OCI-LY1 (cell line): ENCODE measurements around the gene LRP8.
"Not testable (repeated sequence)": the region's sequence is repeated elsewhere in the genome, so short reads cannot be mapped to it uniquely, and the experiment has no call there.

ENCODE experiments used
- H2AFZ ChIP-seq: fragments of 200-600 bp; sonication (generic), shearing (Covaris generic); 2 replicates; pipeline ENCODE4 v1.6.0; 2014; ENCODE audit warnings: antibody characterized with exemption, mild to moderate bottlenecking, low read length
- H3F3A ChIP-seq: fragments of 200-600 bp; sonication (generic), shearing (Covaris generic); 2 replicates; pipeline ENCODE4 v1.6.0; 2014; ENCODE audit warnings: mild to moderate bottlenecking, antibody characterized with exemption, low read length, moderate library complexity; ENCODE audit not compliant: insufficient read depth
- H3K27ac ChIP-seq: fragments of 200-600 bp; sonication (generic); 2 replicates; pipeline ENCODE4 v1.5.1; 2014; ENCODE audit warnings: low read length, mixed run types, mild to moderate bottlenecking, low read depth; ENCODE audit not compliant: poor library complexity, severe bottlenecking
- H3K27me3 ChIP-seq: fragments of 200-600 bp; sonication (generic); 2 replicates; pipeline ENCODE4 v1.6.0; 2014; ENCODE audit warnings: antibody characterized with exemption, mild to moderate bottlenecking, low read length, moderate library complexity; ENCODE audit not compliant: insufficient read depth
- H3K36me3 ChIP-seq: fragments of 200-600 bp; sonication (generic); 2 replicates; pipeline ENCODE4 v1.6.1; 2014; ENCODE audit warnings: mild to moderate bottlenecking, antibody characterized with exemption, low read length, moderate library complexity, mixed read lengths; ENCODE audit not compliant: insufficient read depth
- H3K4me1 ChIP-seq: fragments of 200-600 bp; sonication (generic); 2 replicates; pipeline ENCODE4 v1.5.1; 2014; ENCODE audit warnings: mild to moderate bottlenecking, low read length, moderate library complexity; ENCODE audit not compliant: insufficient read depth, severe bottlenecking
- H3K4me2 ChIP-seq: fragments of 200-600 bp; sonication (generic), shearing (Covaris generic); 2 replicates; pipeline ENCODE4 v1.6.1; 2014; ENCODE audit warnings: low read length
- H3K4me3 ChIP-seq: fragments of 200-600 bp; sonication (generic); 2 replicates; pipeline ENCODE4 v1.5.1; 2014; ENCODE audit warnings: low read length, low read depth, mild to moderate bottlenecking, mixed read lengths; ENCODE audit not compliant: poor library complexity, severe bottlenecking
- H3K79me2 ChIP-seq: fragments of 200-600 bp; shearing (Covaris generic); 2 replicates; pipeline ENCODE4 v1.6.1; 2016; ENCODE audit warnings: mixed run types, low read length, mixed read lengths; ENCODE audit not compliant: insufficient read depth
- H3K9ac ChIP-seq: fragments of 200-600 bp; sonication (generic), shearing (Covaris generic); 2 replicates; pipeline ENCODE4 v1.6.1; 2014; ENCODE audit warnings: mild to moderate bottlenecking, low read length, mixed read lengths
- H3K9me2 ChIP-seq: fragments of 200-600 bp; sonication (generic), shearing (Covaris generic); 2 replicates; pipeline ENCODE4 v1.6.1; 2014; ENCODE audit warnings: low read depth, mild to moderate bottlenecking, low read length, mixed read lengths
- H3K9me3 ChIP-seq: fragments of 200-600 bp; shearing (Covaris generic); 2 replicates; pipeline ENCODE4 v1.6.1; 2014; ENCODE audit warnings: low read length, mixed read lengths
- H4K20me1 ChIP-seq: fragments of 200-600 bp; sonication (generic), shearing (Covaris generic); 2 replicates; pipeline ENCODE4 v1.6.0; 2016; ENCODE audit warnings: mild to moderate bottlenecking, low read length; ENCODE audit not compliant: insufficient read depth
- CTCF ChIP-seq: fragments of 200-600 bp; sonication (generic), shearing (Covaris generic); IDR thresholded peaks from 2 replicates; pipeline ENCODE4 v1.5.1; 2017; ENCODE audit warnings: mild to moderate bottlenecking, antibody characterized with exemption, low read length, moderate library complexity, mixed read lengths
- EZH2 ChIP-seq: fragments of 200-600 bp; sonication (generic), shearing (Covaris generic); IDR thresholded peaks from 2 replicates; pipeline ENCODE4 v1.8.0; 2017; ENCODE audit warnings: borderline replicate concordance, mixed run types, mild to moderate bottlenecking, antibody characterized with exemption, low read length, moderate library complexity, mixed read lengths

Gene LRP8

GRCh38 chr1:53285969-53286760 lies 41.7 kb downstream of the LRP8 start:
- no peaks in the 10 kb centered on the region for H4K20me1 ChIP-seq

DNA sequence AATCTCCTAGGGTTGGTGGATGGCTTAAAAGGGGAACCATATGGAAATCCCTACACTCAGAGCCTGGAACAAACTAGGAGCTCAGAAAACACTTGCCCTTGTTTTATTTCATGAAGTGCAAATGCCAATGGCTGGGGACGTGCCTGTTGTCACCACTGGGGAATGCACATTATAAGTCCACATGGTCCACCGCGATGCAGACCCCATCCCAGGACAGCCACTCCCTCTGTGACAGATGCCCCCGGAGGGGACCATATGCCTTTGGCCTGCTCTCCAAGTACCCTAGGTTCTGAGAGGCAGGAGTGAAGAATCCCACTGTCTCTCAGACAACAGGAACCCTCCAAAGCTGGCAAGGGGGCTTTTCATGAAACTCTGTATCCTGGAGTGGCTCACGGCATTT lies 42.3 kb downstream of the LRP8 start:
- Histone ChIP-seq H3F3A (no peaks in the 10 kb centered on the region), H3K27ac (no peak overlapping the region), H3K9ac (no peak overlapping the region), H3K4me3 (no peak overlapping the region), H3K36me3 (peaks cover 86% of the 10 kb centered on the region), H3K9me2 (no peaks in the 10 kb centered on the region), H3K27me3 (no peaks in the 10 kb centered on the region), H3K4me1 (no peaks in the 10 kb centered on the region), H3K9me3 (no peaks in the 10 kb centered on the region), H4K20me1 (no peaks in the 10 kb centered on the region), H3K79me2 (no peaks in the 10 kb centered on the region), H2AFZ (no peak overlapping the region), H3K4me2 (no peak overlapping the region)
- TF ChIP-seq EZH2 (no peak), CTCF (no peak)

More at GRCh38 chr1:53285969-53286760, 41.7 kb downstream of the LRP8 start:
- no peak overlapping the region for H3K4me3 ChIP-seq
- no peaks in the 10 kb centered on the region for H3F3A ChIP-seq
- H3K9me3 ChIP-seq = no peaks in the 10 kb centered on the region
- TF ChIP-seq EZH2 (no peak), CTCF (no peak)
- no peak overlapping the region for H2AFZ ChIP-seq
- H3K4me1 ChIP-seq = no peaks in the 10 kb centered on the region
- peaks cover 85% of the 10 kb centered on the region for H3K36me3 ChIP-seq
- H3K27ac ChIP-seq = no peak overlapping the region
- no peaks in the 10 kb centered on the region for H3K27me3 ChIP-seq
- no peak overlapping the region for H3K4me2 ChIP-seq
- H3K9ac ChIP-seq = no peak overlapping the region
- H3K79me2 ChIP-seq = no peaks in the 10 kb centered on the region
- H3K9me2 ChIP-seq = no peaks in the 10 kb centered on the region

DNA sequence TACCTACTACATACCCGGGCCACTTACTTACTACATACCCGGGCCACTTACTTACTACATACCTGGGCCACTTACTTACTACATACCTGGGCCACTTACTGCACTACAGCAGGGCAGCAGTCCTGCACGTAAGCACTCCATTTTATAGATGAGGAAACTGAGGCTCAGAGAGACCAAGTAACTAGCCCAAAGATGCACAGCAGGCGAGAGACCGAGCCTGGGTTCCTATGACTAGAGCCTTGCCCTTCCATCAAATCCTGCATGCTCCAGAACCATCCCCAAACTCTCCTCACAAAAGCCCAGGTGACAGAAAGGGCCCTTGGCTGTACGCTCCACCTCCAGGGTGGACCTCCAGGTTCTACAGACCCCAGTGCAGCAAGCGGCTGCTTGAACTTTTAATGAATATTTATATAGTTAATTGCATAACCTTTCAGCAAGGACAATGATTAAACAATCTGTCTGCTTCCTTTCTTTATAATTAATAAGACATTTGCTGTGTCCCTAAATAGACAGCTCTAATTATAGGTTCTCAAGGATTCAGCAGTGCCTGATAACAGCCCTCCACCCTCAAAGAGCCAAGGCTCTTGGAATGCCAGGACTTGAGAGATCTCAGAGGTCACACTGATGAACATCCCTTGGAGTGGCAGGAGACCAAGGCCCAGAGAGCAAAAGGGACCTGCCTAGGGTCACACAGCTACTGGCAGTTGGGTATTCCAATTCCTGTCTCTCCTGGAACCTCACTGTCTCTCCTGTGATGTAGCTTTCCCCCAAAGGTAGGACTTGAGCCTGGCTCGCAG lies 43.4 kb downstream of the LRP8 start:
- H3F3A ChIP-seq = no peaks in the 10 kb centered on the region
- no peak overlapping the region for H2AFZ ChIP-seq
- H3K36me3 ChIP-seq = peaks cover 86% of the 10 kb centered on the region
- H3K9me2 ChIP-seq = no peaks in the 10 kb centered on the region
- no peaks in the 10 kb centered on the region for H3K27me3 ChIP-seq
- no peaks in the 10 kb centered on the region for H3K9me3 ChIP-seq
- no peaks in the 10 kb centered on the region for H3K79me2 ChIP-seq
- no peak overlapping the region for H3K4me3 ChIP-seq
- no peak overlapping the region for H3K27ac ChIP-seq
- TF ChIP-seq EZH2 (no peak), CTCF (no peak)
- no peaks in the 10 kb centered on the region for H3K4me1 ChIP-seq
- no peak overlapping the region for H3K4me2 ChIP-seq
- no peaks in the 10 kb centered on the region for H4K20me1 ChIP-seq
- H3K9ac ChIP-seq = no peak overlapping the region

DNA sequence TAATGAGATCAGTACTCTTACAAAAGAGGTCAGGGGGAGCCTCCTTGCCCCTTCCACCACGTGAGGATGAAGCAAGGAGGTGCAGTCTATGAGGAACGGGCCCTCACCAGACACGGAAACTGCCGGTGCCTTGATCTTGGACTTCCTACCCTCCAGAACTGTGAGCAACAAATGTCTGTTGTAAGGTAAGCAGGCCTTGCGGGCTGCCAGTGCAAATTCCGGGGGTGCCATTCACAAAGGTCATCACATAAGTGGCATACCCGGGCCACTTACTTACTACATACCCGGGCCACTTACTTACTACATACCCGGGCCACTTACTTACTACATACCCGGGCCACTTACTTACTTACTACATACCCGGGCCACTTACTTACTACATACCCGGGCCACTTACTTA lies 44.7 kb downstream of the LRP8 start:
- H3F3A ChIP-seq, H3K27ac ChIP-seq, H3K9me3 ChIP-seq, H3K79me2 ChIP-seq, H3K4me1 ChIP-seq, H3K9ac ChIP-seq, H3K4me3 ChIP-seq, H4K20me1 ChIP-seq, H2AFZ ChIP-seq, H3K27me3 ChIP-seq, H3K4me2 ChIP-seq, H3K9me2 ChIP-seq: not testable (repeated sequence)
- peaks cover 77% of the 10 kb centered on the region for H3K36me3 ChIP-seq
